ENCODE measurements around the gene PSMB5. TPM values are rescaled to one million over a fixed set of nuclear protein-coding genes. Genes with fewer than 3 reads are reported as not detected.

PSMB5 gene
- polyA plus RNA-seq, 1 experiment = 282 TPM

DNA sequence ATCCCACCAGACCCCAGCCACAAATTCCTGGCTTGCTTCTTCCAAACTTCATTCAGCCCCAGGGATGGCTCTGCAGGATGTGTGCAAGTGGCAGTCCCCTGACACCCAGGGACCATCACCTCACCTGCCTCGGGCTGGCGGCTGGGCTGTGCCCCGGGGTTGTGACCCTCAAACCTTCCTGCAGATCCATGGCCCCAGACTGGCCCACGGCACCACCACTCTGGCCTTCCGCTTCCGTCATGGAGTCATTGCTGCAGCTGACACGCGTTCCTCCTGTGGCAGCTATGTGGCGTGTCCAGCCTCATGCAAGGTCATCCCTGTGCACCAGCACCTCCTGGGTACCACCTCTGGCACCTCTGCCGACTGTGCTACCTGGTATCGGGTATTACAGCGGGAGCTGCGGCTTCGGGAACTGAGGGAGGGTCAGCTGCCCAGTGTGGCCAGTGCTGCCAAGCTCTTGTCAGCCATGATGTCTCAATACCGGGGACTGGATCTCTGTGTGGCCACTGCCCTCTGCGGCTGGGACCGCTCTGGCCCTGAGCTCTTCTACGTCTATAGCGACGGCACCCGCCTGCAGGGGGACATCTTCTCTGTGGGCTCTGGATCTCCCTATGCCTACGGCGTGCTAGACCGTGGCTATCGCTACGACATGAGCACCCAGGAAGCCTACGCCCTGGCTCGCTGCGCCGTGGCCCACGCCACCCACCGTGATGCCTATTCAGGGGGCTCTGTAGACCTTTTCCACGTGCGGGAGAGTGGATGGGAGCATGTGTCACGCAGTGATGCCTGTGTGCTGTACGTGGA is 7.7 kb upstream of the PSMB5 start, which contains the start of gene PSMB11:
Gene PSMB11, plus strand, starts transcription at position 51 of the 804 bp plus-strand sequence. Its CDS starts 14 bp downstream, at position 65.
- ChIA-PET CTCF (interaction anchor here (0.8 to 2.3 kb wide), 3 partner anchors 26 to 56 kb away, joined by 3 to 8 read pairs (median 6); no protein-coding TSS in a partner anchor), POLR2A (interaction anchor here (1.2 kb wide), 1 partner anchor 16 kb away, joined by 3 read pairs; no protein-coding TSS in a partner anchor)
- Histone ChIP-seq H3K4me3 (ENCODE audit: low read depth, low read length) (no peak within 1 kb of the TSS), H3K27me3 (ENCODE audit: control insufficient read depth, insufficient read depth, low read length) (no peaks in the 10 kb centered on the region), H3K9me3 (ENCODE audit: control insufficient read depth, insufficient read depth, low read length) (no peaks in the 10 kb centered on the region; the same call in 1 of the 2 replicates), H3K27ac (ENCODE audit: low read depth, low read length) (no peak within 1 kb of the TSS)
- no peak for DNase-seq (ENCODE audit: low read depth, low spot score)
- TF ChIP-seq CTCF (IDR thresholded peaks at IDR 0.05; ENCODE audit: low read depth, low read length) = no peak

GRCh38 chr14:23041729-23042128 is 7.0 kb upstream of the PSMB5 start:
- DNase-seq (ENCODE audit: low read depth, low spot score) = no peak
- no peaks in the 10 kb centered on the region for H3K27me3 ChIP-seq (ENCODE audit: control insufficient read depth, insufficient read depth, low read length)
- no peak overlapping the region for H3K4me3 ChIP-seq (ENCODE audit: low read depth, low read length)
- CTCF ChIA-PET = interaction anchor here (0.8 to 2.3 kb wide), 2 partner anchors 27 to 55 kb away, joined by 6 to 8 read pairs; no protein-coding TSS in a partner anchor
- POLR2A ChIA-PET = no interaction called here
- H3K27ac ChIP-seq (ENCODE audit: low read depth, low read length) = no peak overlapping the region
- TF ChIP-seq CTCF (IDR thresholded peaks at IDR 0.05; ENCODE audit: low read depth, low read length) = no peak
- H3K9me3 ChIP-seq (ENCODE audit: control insufficient read depth, insufficient read depth, low read length) = no peaks in the 10 kb centered on the region; the same call in 1 of the 2 replicates

DNA sequence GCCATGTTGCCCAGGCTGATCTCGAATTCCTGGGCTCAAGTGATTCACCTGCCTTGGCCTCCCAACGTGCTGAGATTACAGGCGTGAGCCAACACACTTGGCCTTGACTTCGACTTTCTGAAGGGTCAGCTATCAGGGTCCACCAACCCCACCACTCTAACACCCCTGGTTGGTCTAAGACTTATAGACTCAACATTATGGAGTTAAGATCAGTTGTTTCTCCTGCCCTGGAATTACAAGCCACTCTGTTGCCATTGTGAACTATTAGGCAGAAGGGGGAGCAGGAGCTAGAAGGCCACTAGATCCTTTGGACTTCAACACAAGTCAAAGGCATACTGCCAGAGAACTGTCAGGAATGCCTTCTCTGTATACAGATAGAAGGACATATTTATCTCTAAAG is 5.4 kb upstream of the PSMB5 start:
- no peak for DNase-seq (ENCODE audit: low read depth, low spot score)

DNA sequence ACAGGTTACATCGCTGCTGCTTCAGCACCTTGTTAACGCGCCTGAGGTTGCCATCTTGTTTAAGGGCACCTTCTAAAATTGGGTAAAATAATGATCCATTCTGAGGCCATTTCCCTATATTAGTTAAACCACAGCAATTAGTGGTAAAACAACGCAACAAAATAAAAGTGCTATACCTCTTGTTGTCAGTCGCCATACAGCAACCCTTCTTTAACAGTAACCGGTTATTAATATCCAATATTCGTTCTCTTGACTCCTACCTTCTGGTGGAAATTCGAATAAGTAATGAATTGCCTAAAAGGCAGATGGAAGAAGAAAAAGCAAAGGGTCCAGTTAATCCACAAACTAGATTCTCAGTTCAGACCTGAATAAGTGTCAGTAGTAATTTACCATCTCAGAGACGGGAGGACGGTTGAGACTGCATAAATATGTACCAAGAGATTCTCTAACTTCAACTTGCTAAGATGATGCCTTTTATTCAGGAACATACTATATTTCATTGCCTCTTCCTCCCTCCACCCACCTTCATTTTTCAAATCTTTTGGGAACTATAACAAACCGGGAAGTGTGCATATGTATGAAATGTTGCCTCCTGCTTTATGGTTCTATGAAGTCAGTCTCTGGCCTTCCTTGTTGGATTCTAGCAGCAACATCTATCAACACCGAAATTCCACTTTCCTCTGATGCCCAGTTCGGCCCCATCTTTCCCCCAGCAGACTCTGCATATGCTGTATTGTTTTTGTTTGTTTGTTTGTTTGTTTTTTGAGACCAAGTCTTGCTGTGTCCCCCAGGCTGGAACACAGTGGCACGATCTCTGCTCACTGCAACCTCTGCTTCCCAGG is 824 bp upstream of the PSMB5 start:
- POLR2A ChIA-PET = interaction anchor here (0.9 to 1.9 kb wide), 2 partner anchors 11 to 28 kb away, joined by 4 to 11 read pairs; no protein-coding TSS in a partner anchor
- DNase-seq (ENCODE audit: low read depth, low spot score) = no peak
- CTCF ChIA-PET = no interaction called here
- Histone ChIP-seq H3K4me3 (ENCODE audit: low read depth, low read length) (peak overlapping the region; percentile 93), H3K27ac (ENCODE audit: low read depth, low read length) (peak overlapping the region; percentile 94), H3K27me3 (ENCODE audit: control insufficient read depth, insufficient read depth, low read length) (no peaks in the 10 kb centered on the region), H3K9me3 (ENCODE audit: control insufficient read depth, insufficient read depth, low read length) (no peaks in the 10 kb centered on the region; the same call in 1 of the 2 replicates)
- no peak for TF ChIP-seq CTCF (IDR thresholded peaks at IDR 0.05; ENCODE audit: low read depth, low read length)

More for the DNA sequence above, 5.4 kb upstream of the PSMB5 start:
- ChIA-PET POLR2A (no interaction called here), CTCF (interaction anchor here (1.2 to 2.3 kb wide), 5 partner anchors 15 to 45 kb away, joined by 3 to 8 read pairs (median 3); no protein-coding TSS in a partner anchor)
- TF ChIP-seq CTCF (IDR thresholded peaks at IDR 0.05; ENCODE audit: low read depth, low read length) = no peak
- Histone ChIP-seq H3K27me3 (ENCODE audit: control insufficient read depth, insufficient read depth, low read length) (no peaks in the 10 kb centered on the region), H3K9me3 (ENCODE audit: control insufficient read depth, insufficient read depth, low read length) (no peaks in the 10 kb centered on the region; the same call in 1 of the 2 replicates), H3K27ac (ENCODE audit: low read depth, low read length) (no peak overlapping the region), H3K4me3 (ENCODE audit: low read depth, low read length) (no peak overlapping the region)

All from AG04450 (cell line).